Activated gamma-delta T cell treated with anti-CD3 and anti-CD28 coated beads, Interleukin-2, amount 50 U/mL, for 16 hours (primary cell): Measurements from ENCODE around the gene MACO1.
"Not testable (repeated sequence)": the region's sequence is repeated elsewhere in the genome, so short reads cannot be mapped to it uniquely, and the experiment has no call there.

Experiments used
- DNase-seq: peaks from one replicate; pipeline ENCODE4 v3.0.0-alpha.2; 2020; ENCODE audit warnings: low read depth

MACO1 gene

DNA sequence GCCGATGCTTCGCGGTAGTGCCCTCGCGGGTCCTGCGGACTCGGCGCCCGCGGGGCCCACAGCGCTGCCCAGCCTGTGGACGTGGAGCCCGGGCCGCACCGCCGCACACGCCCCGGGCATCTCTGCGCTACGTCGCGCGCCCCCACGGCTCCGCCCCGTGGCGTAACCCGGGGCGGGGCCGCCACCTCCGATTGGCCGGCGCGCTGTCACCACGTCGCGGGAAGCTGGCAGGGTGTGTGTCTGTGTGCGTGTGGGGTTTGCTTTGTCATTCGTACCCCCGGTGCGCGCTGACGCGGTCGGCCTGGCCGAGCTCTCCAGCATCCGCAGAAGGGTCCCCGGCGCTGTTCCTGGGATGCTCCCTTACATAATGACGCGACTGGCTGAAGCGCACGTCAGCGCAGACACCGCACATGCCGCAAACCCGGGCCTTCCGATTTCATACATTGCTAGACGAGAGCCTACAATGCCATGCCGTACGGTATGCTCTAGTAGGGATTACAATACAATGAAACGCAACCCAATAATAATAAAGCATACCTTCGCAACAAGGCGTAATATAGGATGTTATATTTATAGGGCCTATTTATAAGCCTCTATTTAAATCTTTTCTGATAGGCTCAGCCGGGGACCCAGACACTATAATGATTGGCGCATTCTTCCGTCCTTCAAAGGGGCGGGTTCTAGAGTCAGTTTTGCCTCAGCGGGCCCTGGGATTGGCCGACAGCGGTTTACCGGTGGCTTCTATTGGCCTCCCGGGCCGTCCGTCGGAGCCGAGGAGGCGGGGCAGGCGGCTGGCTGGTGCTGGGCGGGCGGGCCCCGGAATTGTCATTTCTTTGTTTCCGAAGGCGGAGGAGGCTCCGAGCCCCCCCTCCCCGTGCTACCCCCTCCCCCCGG is at the start of gene MACO1:
MACO1 (plus strand) TSS at position 825 of the 894 bp plus-strand sequence. CDS start 202 bp downstream, outside the sequence.
- peak; percentile 92 for DNase-seq

GRCh38 chr1:25382543-25382942 is 48.2 kb upstream of the MACO1 start:
- not testable (repeated sequence) for DNase-seq

- DNase-seq, result not testable (repeated sequence)
Observed at GRCh38 chr1:25383090-25383489, 47.6 kb upstream of the MACO1 start.

GRCh38 chr1:25383875-25384274 is 46.8 kb upstream of the MACO1 start:
- not testable (repeated sequence) for DNase-seq

- not testable (repeated sequence) for DNase-seq
Observed at GRCh38 chr1:25387096-25387495, 43.6 kb upstream of the MACO1 start.

DNA sequence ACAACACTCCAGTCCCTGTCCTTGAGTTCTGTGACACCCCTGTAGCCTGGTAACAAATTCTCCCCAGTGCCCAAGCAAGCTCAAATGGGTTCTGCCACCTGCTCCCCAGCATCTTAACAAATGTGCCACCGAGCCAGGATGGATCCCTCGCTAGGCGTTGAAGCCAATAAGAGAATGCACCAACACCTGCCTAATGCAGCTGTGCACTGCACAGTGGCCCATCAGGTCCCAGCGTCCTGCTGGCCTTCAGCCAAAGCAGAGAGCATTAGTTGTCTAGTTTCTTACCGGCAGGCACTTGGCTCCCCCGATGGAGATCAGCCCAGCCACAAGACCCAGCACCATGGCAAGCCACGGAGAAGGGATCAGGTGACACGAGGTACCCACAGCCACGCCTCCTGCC is 42.0 kb upstream of the MACO1 start:
- DNase-seq, result not testable (repeated sequence)

DNA sequence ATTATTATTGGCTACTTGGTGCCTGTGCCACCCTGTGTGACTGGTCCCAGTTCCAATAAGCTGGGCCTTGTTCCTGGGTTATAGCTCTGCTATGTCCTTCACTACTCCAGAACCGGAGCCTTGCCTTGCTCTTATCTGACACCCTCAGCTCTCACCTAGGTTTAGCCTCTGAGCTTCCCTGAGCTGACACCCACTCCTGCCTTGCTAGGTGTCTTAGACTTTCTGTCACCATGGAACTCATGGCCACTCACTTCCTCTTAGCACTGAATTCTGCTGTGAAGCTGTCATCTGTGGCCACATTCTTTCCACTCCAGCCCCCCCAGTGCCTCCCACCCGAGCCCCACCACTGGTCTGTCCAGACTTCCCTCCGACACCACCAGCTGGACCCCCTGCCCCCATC is 41.0 kb upstream of the MACO1 start:
- DNase-seq, result not testable (repeated sequence)

GRCh38 chr1:25392841-25393240 is 37.9 kb upstream of the MACO1 start:
- no peak for DNase-seq

DNA sequence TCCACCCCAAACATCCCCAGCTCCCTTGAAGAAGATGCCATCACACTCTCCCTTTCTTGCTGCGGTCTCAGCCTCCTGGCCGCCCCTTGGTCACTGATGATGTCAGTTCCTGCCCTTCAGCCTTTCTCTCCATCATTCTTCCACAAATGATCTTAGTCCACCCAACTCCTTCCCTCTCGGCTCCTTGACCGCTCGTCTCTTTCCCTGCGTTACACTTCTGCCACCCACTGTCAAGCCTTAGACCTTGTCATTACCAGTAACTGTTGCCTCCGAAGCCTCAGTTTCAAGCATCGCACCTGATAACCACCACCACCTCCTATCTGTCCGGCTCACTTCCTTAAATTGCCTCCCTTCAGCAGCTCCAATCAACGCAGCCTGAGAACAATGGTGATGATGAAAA is 33.1 kb upstream of the MACO1 start:
- not testable (repeated sequence) for DNase-seq

- DNase-seq, result not testable (repeated sequence)
Observed at GRCh38 chr1:25398079-25398478, 32.6 kb upstream of the MACO1 start.

- DNase-seq, result not testable (repeated sequence)
Observed at GRCh38 chr1:25402947-25403803, 27.5 kb upstream of the MACO1 start.

GRCh38 chr1:25405731-25406305 is 24.9 kb upstream of the MACO1 start:
- DNase-seq, result not testable (repeated sequence)

DNA sequence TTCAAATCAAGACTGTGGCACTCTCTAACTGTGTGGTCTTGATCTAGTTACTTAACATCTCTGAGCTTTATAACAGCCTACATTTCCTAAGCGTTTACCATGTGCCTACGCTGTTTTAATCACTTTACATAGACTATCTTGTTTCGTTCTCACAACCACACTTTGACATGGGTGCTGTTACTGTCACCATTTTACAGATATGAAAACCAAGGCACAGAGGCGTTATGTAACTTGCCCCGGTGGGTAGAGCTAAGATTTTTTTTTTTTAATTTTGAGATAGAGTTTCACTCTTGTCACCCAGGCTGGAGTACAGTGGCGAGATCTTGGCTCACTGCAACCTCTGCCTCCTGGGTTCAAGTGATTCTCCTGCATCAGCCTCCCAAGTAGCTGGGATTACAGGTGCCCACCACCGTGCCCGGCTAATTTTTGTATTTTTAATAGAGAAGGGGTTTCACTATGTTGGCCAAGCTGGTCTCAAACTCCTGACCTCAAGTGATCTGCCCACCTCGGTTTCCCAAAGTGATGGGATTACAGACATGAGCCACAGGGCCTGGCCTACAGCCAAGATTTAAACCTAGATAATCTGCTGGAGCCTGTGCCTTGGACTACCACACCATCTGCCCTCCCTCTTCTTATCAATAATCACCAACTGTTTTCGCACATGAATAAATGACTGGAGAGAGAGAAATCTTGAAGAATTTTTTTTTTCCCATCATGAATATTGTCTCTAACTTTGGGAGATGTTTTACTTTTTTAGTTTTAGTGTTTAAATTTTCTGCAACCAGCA is 20.9 kb upstream of the MACO1 start:
- DNase-seq, result not testable (repeated sequence)

DNA sequence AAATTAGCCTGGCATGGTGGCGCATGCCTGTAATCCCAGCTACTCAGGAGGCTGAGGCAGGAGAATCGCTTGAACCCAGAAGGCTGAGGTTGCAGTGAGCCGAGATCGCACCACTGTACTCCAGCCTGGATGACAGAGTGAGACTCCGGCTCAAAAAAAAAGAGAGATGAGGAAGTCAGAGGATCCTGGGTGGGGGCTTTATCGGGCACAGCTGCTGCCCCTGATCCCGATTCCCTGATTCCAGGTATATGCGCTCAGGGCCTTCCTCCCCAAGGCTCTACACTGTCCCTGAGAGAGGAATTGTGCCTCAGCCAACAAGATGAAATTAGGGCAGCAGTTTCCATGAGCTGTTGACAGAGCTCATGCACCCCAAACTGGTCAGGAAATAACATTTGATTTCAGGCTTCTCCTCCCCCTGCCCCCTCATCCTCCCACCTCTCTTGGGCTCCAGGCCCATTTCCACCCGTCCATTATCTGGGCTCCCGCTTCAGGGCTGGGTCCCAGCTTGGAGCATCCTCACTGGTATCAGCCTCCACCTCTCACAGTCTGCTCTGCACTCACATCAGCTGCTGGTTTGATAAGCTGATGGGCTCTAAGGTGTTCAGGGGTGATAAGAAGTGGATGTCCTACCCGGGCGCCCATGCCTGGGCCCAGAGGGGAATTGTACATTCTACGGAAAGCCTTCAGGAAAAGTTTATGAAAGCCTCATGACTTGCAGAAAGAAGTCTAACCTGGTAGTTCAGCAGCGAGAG is 17.6 kb upstream of the MACO1 start:
- not testable (repeated sequence) for DNase-seq

DNA sequence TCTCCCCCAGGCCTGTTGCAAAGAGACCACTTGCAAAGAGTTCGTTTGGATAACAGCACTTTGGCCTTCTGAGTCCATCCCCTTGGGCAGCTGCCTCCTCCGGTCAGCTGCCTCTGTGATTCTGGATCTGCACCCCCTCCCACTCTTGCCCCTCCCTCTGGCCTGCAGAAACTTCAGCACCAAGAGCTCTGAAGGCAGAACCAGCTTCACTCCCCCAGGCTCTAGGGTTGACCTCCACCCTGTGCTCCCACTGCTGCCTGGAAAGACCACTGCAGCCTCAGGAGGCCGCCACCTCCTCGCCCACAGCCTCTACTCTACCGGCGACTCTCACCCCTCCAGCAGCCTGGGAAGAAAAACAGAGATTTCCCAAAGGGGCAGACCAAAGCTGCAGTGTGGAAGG is 16.5 kb upstream of the MACO1 start:
- DNase-seq, result not testable (repeated sequence)

DNA sequence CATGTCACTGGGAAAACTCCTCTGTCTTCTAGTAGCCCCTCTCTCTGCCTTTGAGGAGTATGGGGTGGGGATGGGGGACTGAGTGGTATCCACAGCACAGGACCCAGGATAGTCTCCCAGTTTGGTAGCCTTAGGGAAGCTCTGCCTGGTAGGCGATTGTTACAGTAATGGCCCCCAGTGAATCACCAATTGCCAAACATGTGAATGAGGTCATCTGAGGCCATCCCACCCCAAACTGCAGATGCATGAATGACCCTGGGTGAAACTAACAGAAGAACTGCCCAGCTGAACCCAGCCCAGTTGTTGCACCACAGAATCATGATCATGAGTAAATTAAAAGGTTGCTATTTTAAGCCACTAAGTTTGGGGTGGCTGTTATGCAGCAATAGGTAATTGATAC is 16.1 kb upstream of the MACO1 start:
- not testable (repeated sequence) for DNase-seq

DNA sequence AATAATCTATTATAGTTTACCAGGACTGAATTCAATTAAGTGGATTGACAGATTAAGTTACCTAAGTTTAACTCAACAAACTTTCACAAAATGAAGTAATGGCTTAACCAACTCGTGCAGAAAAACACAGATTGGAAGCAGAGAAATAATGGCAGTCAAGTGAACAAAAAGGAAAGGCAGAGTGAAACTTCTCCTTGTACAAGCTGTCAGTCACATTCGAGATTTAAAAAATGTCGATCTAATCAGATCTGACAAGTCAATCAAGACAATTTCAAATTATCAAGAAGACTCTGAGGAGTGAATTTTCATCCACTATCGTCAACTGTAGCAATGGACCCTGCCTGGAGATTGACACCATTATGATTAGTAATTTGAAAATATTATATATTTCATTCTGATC is 13.4 kb upstream of the MACO1 start:
- DNase-seq, result not testable (repeated sequence)

DNA sequence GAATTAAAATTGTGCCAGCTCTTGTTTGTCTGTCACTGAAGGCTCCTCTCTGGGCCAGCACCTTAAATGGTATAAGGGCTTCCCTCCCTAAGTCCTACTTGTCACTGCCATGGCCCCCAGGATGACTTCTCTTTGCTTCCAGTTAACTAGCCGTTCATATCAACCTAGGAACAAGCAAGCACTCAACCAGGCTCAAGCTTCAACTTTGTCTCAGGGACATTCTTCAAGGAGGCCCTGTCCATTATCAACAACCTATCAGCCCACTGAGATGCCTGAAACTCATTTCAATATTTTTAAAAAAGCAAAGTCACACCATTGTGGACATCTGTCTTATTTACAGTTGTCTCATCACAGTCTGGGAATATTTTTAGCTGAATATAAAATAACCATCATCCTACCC is 11.4 kb upstream of the MACO1 start:
- DNase-seq, result not testable (repeated sequence)

GRCh38 chr1:25420715-25421114 is 10.0 kb upstream of the MACO1 start, which contains the start of gene RHCE:
Gene RHCE, minus strand, starts transcription at chr1:25420825. Its CDS starts 39 bp downstream, at chr1:25420786.
- DNase-seq, result not testable (repeated sequence)

DNA sequence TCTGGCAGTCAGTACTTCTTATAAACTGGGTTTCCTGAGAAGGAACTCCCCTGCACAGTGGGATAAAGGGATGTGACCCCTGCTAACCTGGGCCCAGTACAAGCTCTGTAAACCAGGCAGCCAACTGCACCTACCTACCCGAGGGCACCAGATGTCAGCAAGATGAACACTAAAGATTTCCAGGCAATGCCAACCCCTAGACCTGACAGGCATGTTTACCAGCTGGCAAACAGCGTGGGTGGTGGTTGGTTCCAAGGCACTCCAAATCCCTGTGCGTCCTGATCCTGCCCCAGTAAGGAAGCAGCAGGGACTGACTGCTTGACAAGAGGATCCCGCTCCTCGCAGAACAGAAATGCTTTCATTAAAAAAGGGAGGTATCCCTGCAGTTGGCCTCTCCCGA is 7.5 kb upstream of the MACO1 start:
- not testable (repeated sequence) for DNase-seq
